ENCODE results near the gene PPTC7. TPM values are rescaled to one million over a fixed set of nuclear protein-coding genes. Genes with fewer than 3 reads are reported as not detected.
"Not testable (repeated sequence)": the region's sequence is repeated elsewhere in the genome, so short reads cannot be mapped to it uniquely, and the experiment has no call there.

PPTC7 gene
- total and polyA plus RNA-seq, 2 of the 8 experiments (the other 6 are each of a cell fraction or from before 2014, with no cell fraction given): 8.1 to 15.9 TPM

GRCh38 chr12:110560048-110560447 is 23.1 kb downstream of the PPTC7 start (continued):
- no peak for TF ChIP-seq YY1 (IDR thresholded peaks at IDR 0.05; ENCODE audit: low read depth, low read length)

DNA sequence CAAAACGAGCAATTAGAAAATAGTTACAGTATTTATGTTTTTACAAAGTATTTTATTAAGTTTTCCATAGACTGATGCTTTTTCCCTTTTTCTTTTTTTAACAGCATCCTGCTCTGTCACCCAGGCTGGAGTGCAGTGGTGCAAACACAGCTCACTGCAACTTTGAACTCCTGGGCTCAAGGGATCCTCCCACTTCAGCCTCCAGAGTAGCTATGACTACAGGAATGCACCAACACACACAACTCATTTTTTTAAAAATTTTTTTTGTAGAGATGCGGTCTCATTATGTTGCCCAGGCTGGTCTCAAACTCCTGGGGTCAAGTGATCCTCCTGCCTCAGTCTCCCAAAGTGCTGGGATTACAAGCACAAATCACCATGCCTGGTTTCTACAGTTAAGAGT is 24.2 kb downstream of the PPTC7 start:
- not testable (repeated sequence) for H3K4me2 ChIP-seq (ENCODE audit: insufficient read depth in 1 of 2, low read depth in 2 of 2, low read length in 2 of 2); H4K91ac ChIP-seq (replicated peaks; ENCODE audit: insufficient read length, low read length); H2BK12ac ChIP-seq (ENCODE audit: low read depth, low read length); H3K56ac ChIP-seq (replicated peaks; ENCODE audit: insufficient read length, low read depth, low read length); H3K9ac ChIP-seq (replicated peaks in 1 of 4; ENCODE audit: extremely low read depth in 1 of 4, low read depth in 3 of 4, low read length in 3 of 4); H3K36me3 ChIP-seq (ENCODE audit: control insufficient read depth in 2 of 4, insufficient read depth in 4 of 4, low read length in 3 of 4); H3K27me3 ChIP-seq (replicated peaks in 1 of 4; ENCODE audit: control insufficient read depth in 3 of 4, extremely low read depth in 1 of 4, insufficient read depth in 3 of 4, low read length in 3 of 4); H4K8ac ChIP-seq (ENCODE audit: extremely low read depth, insufficient read depth, low read length); H3K4ac ChIP-seq (replicated peaks; ENCODE audit: insufficient read length, low read depth, low read length); H4K20me1 ChIP-seq (replicated peaks in 1 of 2; ENCODE audit: control insufficient read depth in 1 of 2, insufficient read depth in 2 of 2, low read length in 2 of 2); H2AK5ac ChIP-seq (ENCODE audit: low read depth, low read length); DNase-seq (ENCODE audit: low read depth in 1 of 2, low spot score in 2 of 2); H3K18ac ChIP-seq (ENCODE audit: extremely low read depth, low read length); FAIRE-seq; H3K4me1 ChIP-seq (replicated peaks in 1 of 4; ENCODE audit: control insufficient read depth in 3 of 4, insufficient read depth in 4 of 4, low read length in 3 of 4); H2AFZ ChIP-seq (ENCODE audit: low read length); H3K14ac ChIP-seq (ENCODE audit: insufficient read length); H2BK15ac ChIP-seq (ENCODE audit: low read length); H3K4me3 ChIP-seq (ENCODE audit: extremely low read depth in 1 of 4, insufficient read depth in 2 of 4, low read depth in 3 of 4, low read length in 4 of 4); H3K9me3 ChIP-seq (ENCODE audit: insufficient read depth in 2 of 2, low read depth in 1 of 2, low read length in 1 of 2); H3K23me2 ChIP-seq (ENCODE audit: low read depth, low read length); H3K23ac ChIP-seq (ENCODE audit: insufficient read length); H4K5ac ChIP-seq (ENCODE audit: insufficient read length, low read depth, low read length); H3K27ac ChIP-seq (ENCODE audit: low read depth, low read length); H2BK20ac ChIP-seq (ENCODE audit: low read length); H2BK120ac ChIP-seq (replicated peaks; ENCODE audit: low read depth, low read length); H2BK5ac ChIP-seq (ENCODE audit: low read depth, low read length); H3K79me1 ChIP-seq (ENCODE audit: low read depth, low read length)
- POLR2A ChIA-PET (ENCODE audit: partially characterized antibody): interaction anchor here (1.2 kb wide), 1 partner anchor 20 kb away, joined by 4 read pairs; no protein-coding TSS in a partner anchor
- H3K79me2 ChIP-seq (ENCODE audit: control insufficient read depth in 1 of 2, insufficient read depth in 2 of 2, low read length in 2 of 2): peaks cover 0 to 78% of the 10 kb centered on the region in 2 experiments; a peak in 2 of 4 replicates
- WGBS, 2 experiments (ENCODE audit: extremely low coverage in 1 of 2, insufficient coverage in 1 of 2, insufficient read length in 1 of 2, insufficient replicate concordance in 2 of 2, low coverage in 1 of 2, low lambda C conversion rate in 2 of 2, missing lambda C conversion rate in 1 of 2): 94% methylated on average over 2 of the region's 2 CpGs; no CpG with 5 or more reads in 1 of the 2 experiments
- CTCF ChIA-PET (ENCODE audit: partially characterized antibody): interaction anchor here (0.8 to 1.5 kb wide), 5 partner anchors 9 to 46 kb away, joined by 3 to 6 read pairs (median 4); no protein-coding TSS in a partner anchor
